Forelimb muscle (tissue), 1 donor: Measurements from ENCODE around the gene HSPB7. TPM values are rescaled to one million over a fixed set of nuclear protein-coding genes. Genes with fewer than 3 reads are reported as not detected.

Experiments
- DNase-seq: peaks from one replicate; pipeline ENCODE4 v3.0.0-alpha.2; 2013; ENCODE audit warnings: low read depth
- polyA plus RNA-seq: library from polyadenylated mRNA; unstranded; fragments of 120-200 nt; gene quantifications from one replicate; pipeline ENCODE4 v1.2.1, GENCODE V29; 2013; ENCODE audit not compliant: insufficient read length

Gene HSPB7
- polyA plus RNA-seq, 1 donor: 159 TPM

- peak; percentile 81 for DNase-seq
Measured at GRCh38 chr1:15975805-15976680, 41.8 kb downstream of the HSPB7 start, which contains the start of gene ZBTB17. ZBTB17 (minus strand) TSS chr1:15976101; CDS start chr1:15948495, 27,606 bp downstream.

- DNase-seq: no peak
Measured at GRCh38 chr1:15975358-15975804, 42.5 kb downstream of the HSPB7 start.

- no peak for DNase-seq
Measured at GRCh38 chr1:15974855-15975254, 43.0 kb downstream of the HSPB7 start.

- DNase-seq: no peak
Measured at GRCh38 chr1:15973772-15974171, 44.1 kb downstream of the HSPB7 start.

- no peak for DNase-seq
Measured at GRCh38 chr1:15972409-15972808, 45.4 kb downstream of the HSPB7 start.

GRCh38 chr1:15970911-15971310, 46.9 kb downstream of the HSPB7 start:
- DNase-seq: no peak

GRCh38 chr1:15969321-15969880, 48.4 kb downstream of the HSPB7 start:
- no peak for DNase-seq

- DNase-seq: no peak
Measured at GRCh38 chr1:15968172-15968571, 49.7 kb downstream of the HSPB7 start.

GRCh38 chr1:15966956-15967344, 50.9 kb downstream of the HSPB7 start:
- no peak for DNase-seq

GRCh38 chr1:15966081-15966955, 51.5 kb downstream of the HSPB7 start:
- no peak for DNase-seq

- no peak for DNase-seq
Measured at GRCh38 chr1:15965228-15965767, 52.5 kb downstream of the HSPB7 start.

Other genes starting within 250 kb of the HSPB7 start
- 1.9 TPM for gene UQCRHL, start 210.4 kb downstream of the HSPB7 start, polyA plus RNA-seq
- 30.8 TPM for gene SPEN, start 170.3 kb downstream of the HSPB7 start, polyA plus RNA-seq
- 24.9 TPM for gene ZBTB17, start 41.9 kb downstream of the HSPB7 start, polyA plus RNA-seq
- 0.05 TPM for gene SRARP, start 13.8 kb downstream of the HSPB7 start, polyA plus RNA-seq
- gene CLCNKA, start 4.0 kb upstream of the HSPB7 start, polyA plus RNA-seq: 1.3 TPM
- not detected for gene CLCNKB, start 25.7 kb upstream of the HSPB7 start, polyA plus RNA-seq
- 0.14 TPM for gene FAM131C, start 55.6 kb upstream of the HSPB7 start, polyA plus RNA-seq
- gene EPHA2, start 138.0 kb upstream of the HSPB7 start, polyA plus RNA-seq: 5.3 TPM
- gene ARHGEF19, start 194.6 kb upstream of the HSPB7 start, polyA plus RNA-seq: 2.5 TPM
- 1.8 TPM for gene CPLANE2, start 219.1 kb upstream of the HSPB7 start, polyA plus RNA-seq